ENCODE data around the gene TNFRSF12A. TPM values are rescaled to one million over a fixed set of nuclear protein-coding genes. Genes with fewer than 3 reads are reported as not detected.

TNFRSF12A gene
- total and polyA plus RNA-seq, 9 of the 15 experiments (the other 6 are each of a cell fraction or from before 2014, with no cell fraction given) = 0.41 to 61.8 (median 26.5) TPM

- no peak for TF ChIP-seq ZNF407 (IDR thresholded peaks at IDR 0.05; ENCODE audit: low read depth)
- peak; percentile 81 for TF ChIP-seq E2F8 (IDR thresholded peaks at IDR 0.05; ENCODE audit: low read depth, partially characterized antibody)
- no peak for TF ChIP-seq ATF2 (CRISPR knock-in tag; IDR thresholded peaks at IDR 0.05)
- TF ChIP-seq ZBTB9 (CRISPR knock-in tag; IDR thresholded peaks at IDR 0.05) = no peak
- no peak for TF ChIP-seq FOXJ2 (tag; IDR thresholded peaks at IDR 0.05)
- TF ChIP-seq ARID3B (CRISPR knock-in tag; IDR thresholded peaks at IDR 0.05; ENCODE audit: borderline replicate concordance) = no peak
Measured at GRCh38 chr16:2980227-2981176, 39.7 kb upstream of the TNFRSF12A start, which contains the start of gene PKMYT1 (continued).

Data from K562 (cell line).